Pons (tissue), 1 donor: ENCODE data around the gene RTL10.

Source experiments
- DNase-seq: peaks from one replicate; pipeline ENCODE4 v3.0.0-alpha.2; 2016; ENCODE audit warnings: low spot score

Gene RTL10

DNA sequence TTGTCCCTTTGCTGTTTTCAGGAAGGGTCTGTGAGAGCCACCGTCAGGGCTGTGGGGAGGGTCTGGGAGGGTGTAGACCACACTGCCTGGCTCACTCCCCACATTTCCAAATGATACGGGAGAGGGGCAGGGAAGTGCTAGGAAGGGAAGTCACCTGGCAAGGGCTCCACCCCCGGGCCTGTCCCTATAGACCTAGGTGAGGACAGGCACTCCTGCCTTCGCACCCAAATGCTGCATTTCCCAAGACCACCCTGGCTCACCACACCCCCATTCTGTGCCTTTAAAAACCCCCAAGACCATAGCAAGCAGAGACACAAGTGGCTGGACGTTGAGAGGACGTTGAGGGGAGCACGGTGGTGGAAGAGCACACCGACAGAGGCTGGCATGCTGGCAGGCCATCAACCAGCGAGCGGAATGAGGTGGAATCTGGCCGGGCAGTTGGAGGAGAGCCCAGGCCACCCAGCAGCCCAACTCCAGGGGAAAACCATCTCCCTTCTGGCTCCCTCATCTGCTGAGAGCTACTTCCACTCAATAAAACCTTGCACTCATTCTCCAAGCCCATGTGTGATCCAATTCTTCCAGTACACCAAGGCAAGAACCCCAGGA is 45.7 kb downstream of the RTL10 start:
- DNase-seq: no peak

DNA sequence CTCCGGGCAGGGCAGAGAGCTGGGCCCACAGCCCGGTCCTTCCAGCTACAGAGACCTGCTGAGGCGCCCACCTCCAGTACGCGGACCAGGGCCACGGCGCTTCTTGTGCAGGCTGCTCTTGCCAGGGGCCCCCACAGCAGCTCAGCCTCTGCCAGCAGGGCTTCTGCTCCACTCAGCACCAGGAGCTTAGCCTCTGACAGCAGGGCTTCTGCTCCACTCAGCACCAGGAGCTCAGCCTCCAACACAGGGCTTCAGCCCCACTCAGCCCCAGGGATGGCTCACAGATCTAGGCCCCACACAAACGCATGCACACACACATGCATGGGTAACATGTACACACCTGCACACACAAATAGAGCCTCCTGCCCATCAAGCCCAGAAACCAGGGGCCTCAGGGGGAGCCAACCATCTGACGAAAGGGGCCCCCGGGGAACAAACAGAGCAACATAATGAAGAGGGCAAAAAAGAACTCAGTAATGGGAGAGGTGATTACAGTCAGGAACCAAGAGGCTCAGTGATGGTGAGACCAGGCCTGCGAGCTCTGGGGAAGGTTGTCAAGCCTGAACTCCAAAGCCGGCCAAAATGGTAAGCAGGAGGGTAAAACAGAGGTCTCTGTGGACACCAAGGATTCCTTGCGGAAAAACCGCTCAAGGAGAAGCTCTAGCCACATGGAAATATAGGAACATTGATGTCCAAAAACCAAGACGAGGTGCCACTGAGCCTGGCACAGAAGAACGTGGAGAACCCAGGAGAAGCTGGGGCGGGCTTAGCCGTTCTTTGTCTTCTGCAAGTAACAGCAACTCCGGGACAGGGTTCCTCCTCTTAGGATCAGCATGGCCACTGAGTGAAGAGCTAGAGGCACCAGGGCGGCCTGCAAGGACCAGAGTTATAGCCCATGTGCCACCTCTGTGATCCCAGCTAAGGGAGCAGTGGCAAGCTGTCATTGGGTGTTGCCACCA is 46.5 kb downstream of the RTL10 start:
- no peak for DNase-seq

DNA sequence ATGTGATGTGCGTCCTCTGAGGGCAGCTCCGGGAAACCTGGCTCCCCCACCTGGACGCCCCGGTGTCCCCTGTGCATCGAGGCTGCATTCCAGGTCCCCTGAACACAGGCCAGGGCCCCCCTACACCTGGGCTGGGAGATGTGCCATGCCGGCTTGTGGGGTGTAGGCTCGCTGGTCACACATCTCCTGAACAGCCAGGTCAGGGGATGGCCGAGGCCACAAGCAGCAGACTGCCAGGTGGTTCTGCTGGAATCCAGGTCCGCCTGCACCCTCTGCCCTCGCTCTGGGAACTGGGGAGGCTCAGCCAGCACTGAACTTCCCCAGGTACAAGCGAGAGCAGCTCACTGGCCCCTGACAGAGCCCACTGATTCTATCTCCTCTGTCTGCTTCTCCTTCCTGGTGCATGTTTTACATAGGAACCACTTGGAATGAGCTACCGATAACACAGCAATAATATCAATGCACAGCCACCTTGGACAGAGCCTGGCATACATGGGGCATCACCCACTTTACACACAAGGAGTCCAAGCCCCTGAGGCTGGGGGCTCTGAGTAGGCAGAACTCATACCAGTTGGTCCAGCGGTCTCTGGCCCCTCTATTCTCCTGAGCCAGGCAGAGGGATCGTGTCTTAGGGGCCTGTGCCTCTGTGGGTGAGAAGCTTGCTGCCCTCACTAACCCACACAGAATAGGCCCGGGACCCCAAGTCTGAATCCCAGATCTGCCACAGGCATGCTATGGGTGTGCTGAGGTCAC is 47.3 kb downstream of the RTL10 start:
- DNase-seq: no peak

DNA sequence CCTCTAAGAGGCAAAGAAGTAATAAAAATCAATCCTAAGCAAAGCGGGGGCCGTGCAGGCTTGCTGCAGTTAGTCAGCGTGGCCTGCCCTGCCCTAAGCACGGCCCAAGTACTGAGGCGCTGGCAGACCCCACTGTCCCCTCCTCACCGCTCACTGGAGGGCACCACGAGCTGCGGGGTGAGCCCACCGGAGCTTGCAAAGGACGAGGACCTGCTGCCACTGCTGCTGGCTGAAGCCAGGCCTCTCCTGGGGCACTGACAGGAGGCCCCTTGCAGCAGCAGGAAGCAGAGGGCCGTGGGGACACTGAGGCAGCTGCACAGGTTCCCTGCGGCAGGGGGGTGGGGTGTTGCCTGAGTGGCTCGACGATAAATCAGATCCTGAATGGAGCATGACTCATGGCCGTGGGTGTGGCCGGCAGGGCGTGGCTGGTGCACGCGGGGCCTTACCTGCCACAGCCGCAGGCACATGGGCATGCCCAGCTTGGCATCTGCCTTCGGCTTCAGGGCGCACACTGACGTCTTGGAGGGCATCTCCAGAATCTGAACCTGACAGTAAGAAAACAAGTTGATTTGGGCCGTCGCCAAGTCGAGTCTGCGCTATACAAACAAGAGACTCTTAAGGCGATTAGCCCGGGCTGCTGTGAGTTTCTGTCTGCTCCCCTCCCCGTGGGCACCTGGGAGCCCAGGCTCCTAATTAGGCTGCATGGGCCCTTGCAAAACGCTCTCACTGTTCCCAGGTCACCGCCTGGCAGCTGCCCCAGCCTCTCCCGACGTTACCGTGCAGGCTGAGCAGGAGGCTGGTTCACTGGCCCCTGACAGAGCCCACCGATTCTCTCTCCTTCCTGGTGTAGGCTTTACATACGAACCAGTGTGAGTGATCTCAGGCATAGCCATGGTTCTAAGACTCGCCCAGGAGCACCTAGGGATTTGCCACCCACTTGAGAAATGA is 48.2 kb downstream of the RTL10 start:
- DNase-seq: no peak

DNA sequence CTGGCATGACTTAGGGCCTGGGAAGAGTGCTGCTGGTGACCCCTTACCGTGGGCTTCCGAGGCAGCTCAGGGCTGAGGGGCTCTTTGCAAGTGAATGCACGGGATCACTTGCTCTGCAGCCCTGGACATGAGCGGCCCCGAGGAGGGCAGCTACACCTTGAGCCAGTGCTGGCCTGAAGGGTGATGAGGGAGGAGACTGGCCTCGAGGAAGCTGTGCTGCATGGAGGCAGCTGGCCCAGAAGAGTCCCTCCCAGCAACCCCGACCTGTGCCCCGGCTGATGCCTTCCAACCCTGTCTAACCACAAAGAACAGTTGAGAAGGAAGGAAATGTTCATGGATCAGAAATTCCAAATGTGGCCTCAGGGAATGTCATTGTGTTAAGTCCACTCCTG is 48.9 kb downstream of the RTL10 start:
- no peak for DNase-seq
